Stomach (tissue), 9 donors: ENCODE measurements around the gene MAGI1. TPM values are rescaled to one million over a fixed set of nuclear protein-coding genes. Genes with fewer than 3 reads are reported as not detected.

Experiments used
- DNase-seq, 2 donors: peaks; one replicate each; pipeline versions ENCODE4 v3.0.0 to v3.0.0-alpha.2; 2013 to 2019
- H3K27ac ChIP-seq, 5 donors: fragments of 200-600 bp in 4 of 5; sonication (generic) in 4 of 5; one replicate each; pipeline ENCODE4 v1.5.1; 2013 to 2019; ENCODE audit warnings: mild to moderate bottlenecking in 1 of 5, moderate library complexity in 1 of 5
- H3K27me3 ChIP-seq, 3 donors: fragments of 200-600 bp; sonication (generic); one replicate each; pipeline ENCODE4 v1.5.1; 2017 to 2019; ENCODE audit warnings: mixed run types in 1 of 3
- H3K36me3 ChIP-seq, 4 donors: fragments of 200-600 bp; sonication (generic); 1 replicate in 3 of 4; 2 replicates in 1 of 4; pipeline ENCODE4 v1.5.1; 2016 to 2019
- H3K4me1 ChIP-seq, 4 donors: fragments of 200-600 bp; sonication (generic); one replicate each; pipeline ENCODE4 v1.5.1; 2016 to 2019
- H3K4me3 ChIP-seq, 4 donors: fragments of 200-600 bp; sonication (generic) in 3 of 4; one replicate each; pipeline ENCODE4 v1.5.1; 2016 to 2019; ENCODE audit warnings: mild to moderate bottlenecking in 1 of 4
- H3K9me3 ChIP-seq, 4 donors: fragments of 200-600 bp; sonication (generic); one replicate each; pipeline ENCODE4 v1.5.1; 2016 to 2019
- EP300 ChIP-seq: sonication (generic); formaldehyde crosslinking; IDR thresholded peaks from one replicate; pipeline ENCODE4 v1.6.1; 2017; ENCODE audit warnings: antibody characterized with exemption
- POLR2A ChIP-seq, 4 donors: fragments of 450-650 bp; IDR thresholded peaks; one replicate each; pipeline ENCODE4 v1.6.1; 2016; ENCODE audit warnings: antibody characterized with exemption in 4 of 4, control low read depth in 2 of 4, mild to moderate bottlenecking in 1 of 4, moderate library complexity in 1 of 4
- POLR2AphosphoS5 ChIP-seq, 3 donors: sonication (generic); formaldehyde crosslinking; IDR thresholded peaks; one replicate each; pipeline ENCODE4 v1.6.1; 2016; ENCODE audit warnings: antibody characterized with exemption in 3 of 3
- WGBS, 5 donors: extraction: QIAGEN DNeasy Blood & Tissue Kit in 3 of 5; methylation state at CpG; one replicate each; pipeline versions ENCODE4 v1.1.5 to v1.1.7; 2013 to 2018; 5-methylcytosine and 5-hydroxymethylcytosine counted together
- intact Hi-C: fragments of 100-400 bp; cut with DNase I; formaldehyde crosslinking; loops from one replicate; pipeline ENCODE4 v1.15.1; 2023; ENCODE audit warnings: low total_unique reads
- polyA plus RNA-seq, 3 donors: library from polyadenylated mRNA; stranded (reverse); fragments of 200-250 nt; gene quantifications; one replicate each; pipeline ENCODE4 v1.2.3, GENCODE V29; 2013
- total RNA-seq, 5 donors: library from RNA; depleted of rRNA; stranded (reverse); fragments of >200 nt; gene quantifications; one replicate each; pipeline versions ENCODE4 v1.1.0 to v1.2.3, GENCODE V29; 2014 to 2016
- TF ChIP-seq, protein P1 (sequence below), 7 experiments: fragments of 450-650 bp in 4 of 7; fragments of 200-600 bp in 3 of 7; sonication (generic) in 3 of 7; IDR thresholded peaks; one replicate each; pipeline ENCODE4 v1.5.1; 2016 to 2019; ENCODE audit warnings: antibody characterized with exemption in 7 of 7, control low read depth in 2 of 7, mild to moderate bottlenecking in 1 of 7
- donor health status: healthy with polysubstance abuse.
- donor health status: Bipolar disorder and iron deficiency.
- donor health status: healthy.

MAGI1 gene
- total and polyA plus RNA-seq, 8 donors: 5.7 to 237 (median 84.8) TPM

GRCh38 chr3:66012711-66013110 lies 26.0 kb downstream of the MAGI1 start:
- DNase-seq: no peak
- Histone ChIP-seq H3K27me3 (no peaks in the 10 kb centered on the region), H3K4me1 (peaks cover 20 to 66% (median 56%) of the 10 kb centered on the region in 4 donors), H3K9me3 (no peaks in the 10 kb centered on the region), H3K36me3 (no peaks in the 10 kb centered on the region), H3K27ac (peak overlapping the region in 1 of 5 donors; percentile 77), H3K4me3 (no peak overlapping the region)
- TF ChIP-seq, protein P1, sequence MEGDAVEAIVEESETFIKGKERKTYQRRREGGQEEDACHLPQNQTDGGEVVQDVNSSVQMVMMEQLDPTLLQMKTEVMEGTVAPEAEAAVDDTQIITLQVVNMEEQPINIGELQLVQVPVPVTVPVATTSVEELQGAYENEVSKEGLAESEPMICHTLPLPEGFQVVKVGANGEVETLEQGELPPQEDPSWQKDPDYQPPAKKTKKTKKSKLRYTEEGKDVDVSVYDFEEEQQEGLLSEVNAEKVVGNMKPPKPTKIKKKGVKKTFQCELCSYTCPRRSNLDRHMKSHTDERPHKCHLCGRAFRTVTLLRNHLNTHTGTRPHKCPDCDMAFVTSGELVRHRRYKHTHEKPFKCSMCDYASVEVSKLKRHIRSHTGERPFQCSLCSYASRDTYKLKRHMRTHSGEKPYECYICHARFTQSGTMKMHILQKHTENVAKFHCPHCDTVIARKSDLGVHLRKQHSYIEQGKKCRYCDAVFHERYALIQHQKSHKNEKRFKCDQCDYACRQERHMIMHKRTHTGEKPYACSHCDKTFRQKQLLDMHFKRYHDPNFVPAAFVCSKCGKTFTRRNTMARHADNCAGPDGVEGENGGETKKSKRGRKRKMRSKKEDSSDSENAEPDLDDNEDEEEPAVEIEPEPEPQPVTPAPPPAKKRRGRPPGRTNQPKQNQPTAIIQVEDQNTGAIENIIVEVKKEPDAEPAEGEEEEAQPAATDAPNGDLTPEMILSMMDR (IDR thresholded peaks at IDR 0.05): no peak
- TF ChIP-seq POLR2AphosphoS5 (IDR thresholded peaks at IDR 0.05) (no peak), POLR2A (IDR thresholded peaks at IDR 0.05) (no peak), EP300 (no peak)
- intact Hi-C loops: no loop called here
- WGBS, 5 donors: 68 to 94% (median 88%) methylated on average over 2 of the region's 2 CpGs

DNA sequence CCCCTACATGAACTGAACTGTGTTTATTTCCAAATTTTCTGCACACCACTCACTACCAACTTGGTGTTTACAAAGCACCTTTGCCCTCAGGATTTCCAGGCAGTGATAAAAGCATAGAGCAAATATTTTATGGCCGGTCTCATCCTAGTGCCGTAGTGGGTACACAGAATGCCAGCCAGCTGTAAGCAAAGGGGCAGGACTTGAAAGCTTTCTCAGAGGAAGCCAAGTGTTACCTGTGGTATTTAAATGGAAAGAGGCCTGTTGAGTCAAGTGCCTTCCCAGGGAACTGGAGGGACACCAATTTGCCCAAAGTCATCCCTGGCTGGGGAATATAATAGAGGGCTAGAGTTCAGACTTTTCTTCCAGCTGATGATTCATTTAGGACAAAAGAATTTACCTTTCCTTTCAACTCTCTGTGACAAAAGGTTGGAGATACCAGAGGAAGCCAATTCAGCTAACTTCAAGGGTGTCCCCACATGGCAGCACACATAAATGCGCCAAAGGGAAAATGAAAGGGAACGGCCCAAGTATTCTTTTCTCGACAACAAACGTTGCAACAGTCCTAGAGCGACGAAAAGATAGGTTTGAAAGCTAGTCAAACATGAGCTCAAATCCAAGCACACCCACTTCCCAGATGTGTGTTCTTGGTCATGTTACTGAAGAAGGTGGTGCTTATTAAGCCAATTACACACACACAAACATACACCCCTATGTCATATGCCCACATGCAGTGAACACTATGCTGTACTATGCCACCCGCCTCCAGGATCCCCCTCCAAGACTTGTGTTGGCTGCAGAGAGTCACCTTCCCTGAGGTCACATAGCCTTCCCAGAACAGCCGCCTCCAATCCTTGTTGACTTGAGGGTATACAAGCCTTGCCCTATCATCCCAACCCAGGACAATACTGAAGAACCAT lies 27.7 kb downstream of the MAGI1 start:
- no peaks in the 10 kb centered on the region for H3K36me3 ChIP-seq
- peaks cover 20 to 51% (median 42%) of the 10 kb centered on the region in 4 donors for H3K4me1 ChIP-seq
- WGBS, 5 donors: 49 to 68% (median 55%) methylated on average over 10 of the region's 10 CpGs
- peak in 1 of 3 donors; percentile 23 for TF ChIP-seq POLR2AphosphoS5 (IDR thresholded peaks at IDR 0.05)
- no peak for TF ChIP-seq EP300
- no peaks in the 10 kb centered on the region for H3K27me3 ChIP-seq
- intact Hi-C loops: no loop called here
- no peaks in the 10 kb centered on the region for H3K9me3 ChIP-seq
- DNase-seq: peak in 1 of 2 donors; percentile 56
- H3K27ac ChIP-seq: peak overlapping the region; percentile 36 to 77 (median 62)
- peak overlapping the region in 1 of 4 donors; percentile 2 for H3K4me3 ChIP-seq

DNA sequence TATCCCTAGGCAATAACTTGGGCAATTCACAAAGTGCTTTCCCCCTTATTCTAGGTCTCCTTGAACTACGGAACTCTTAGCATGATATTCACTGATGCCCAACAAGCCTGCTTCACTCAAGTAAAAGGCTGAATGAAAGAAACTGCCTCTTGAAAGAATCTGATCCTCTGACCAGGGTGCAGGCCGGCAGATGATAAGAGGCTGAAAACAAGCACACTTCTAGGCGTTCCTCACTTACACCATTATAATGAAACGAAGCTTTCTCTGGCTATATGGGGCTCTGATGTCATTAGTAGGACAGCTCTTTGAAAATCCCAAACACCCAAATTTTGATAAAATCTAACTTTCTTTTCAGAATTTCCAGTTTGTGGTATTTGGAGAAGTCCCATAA lies 28.4 kb downstream of the MAGI1 start:
- no peak for DNase-seq
- TF ChIP-seq, protein P1 (IDR thresholded peaks at IDR 0.05): no peak
- TF ChIP-seq EP300 (no peak), POLR2A (IDR thresholded peaks at IDR 0.05) (no peak), POLR2AphosphoS5 (IDR thresholded peaks at IDR 0.05) (no peak)
- no peaks in the 10 kb centered on the region for H3K36me3 ChIP-seq
- no peak overlapping the region for H3K4me3 ChIP-seq
- peaks cover 18 to 45% (median 39%) of the 10 kb centered on the region in 4 donors for H3K4me1 ChIP-seq
- WGBS, 5 donors: 31 to 66% (median 53%) methylated on average over 4 of the region's 4 CpGs
- peak overlapping the region; percentile 16 to 77 (median 62) for H3K27ac ChIP-seq
- H3K9me3 ChIP-seq: no peaks in the 10 kb centered on the region
- intact Hi-C loops: no loop called here
- H3K27me3 ChIP-seq: no peaks in the 10 kb centered on the region

GRCh38 chr3:66004244-66004643 lies 34.5 kb downstream of the MAGI1 start:
- Histone ChIP-seq H3K4me1 (peaks cover 12 to 30% (median 20%) of the 10 kb centered on the region in 4 donors), H3K4me3 (no peak overlapping the region), H3K9me3 (no peaks in the 10 kb centered on the region), H3K27me3 (no peaks in the 10 kb centered on the region), H3K27ac (peak overlapping the region in 2 of 5 donors; percentile 0 to 6), H3K36me3 (no peaks in the 10 kb centered on the region)
- WGBS, 5 donors: 50 to 93% (median 81%) methylated on average over 1 to 7 of the region's 7 CpGs
- DNase-seq: no peak
- no peak for TF ChIP-seq EP300
- TF ChIP-seq, protein P1 (IDR thresholded peaks at IDR 0.05): no peak
- intact Hi-C loops: no loop called here
